Measurements from ENCODE around the gene DEPDC5.

Gene DEPDC5

DNA sequence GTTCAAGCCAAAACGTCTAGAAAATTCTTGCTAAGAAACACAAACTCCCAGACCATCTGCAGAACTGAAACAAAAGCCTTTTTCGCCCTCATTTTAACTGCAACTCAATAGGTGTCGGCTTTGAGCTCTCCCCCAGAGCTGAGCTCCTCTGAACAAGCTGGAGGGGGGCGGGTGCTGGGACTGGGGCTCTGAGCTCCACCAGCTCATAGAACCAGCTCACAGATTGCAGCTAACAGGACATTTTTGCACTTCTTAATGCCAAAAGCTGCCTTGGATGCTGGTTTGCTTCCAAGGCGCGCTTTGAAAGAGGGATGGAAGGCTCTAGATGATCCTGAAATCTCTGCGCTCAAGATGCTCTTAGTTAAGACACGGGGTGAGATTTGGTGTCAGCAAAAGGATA is 184.5 kb downstream of the DEPDC5 start:
- no peak overlapping the region for H3K4me3 ChIP-seq (ENCODE audit: low read depth, low read length)
- in situ Hi-C loops (cut with HindIII; ENCODE audit: low sequenced_read_pairs): no loop called here
- no peak for TF ChIP-seq CTCF (IDR thresholded peaks at IDR 0.05; ENCODE audit: low read depth, low read length)
- DNase-seq (ENCODE audit: low read depth, low spot score): no peak

DNA sequence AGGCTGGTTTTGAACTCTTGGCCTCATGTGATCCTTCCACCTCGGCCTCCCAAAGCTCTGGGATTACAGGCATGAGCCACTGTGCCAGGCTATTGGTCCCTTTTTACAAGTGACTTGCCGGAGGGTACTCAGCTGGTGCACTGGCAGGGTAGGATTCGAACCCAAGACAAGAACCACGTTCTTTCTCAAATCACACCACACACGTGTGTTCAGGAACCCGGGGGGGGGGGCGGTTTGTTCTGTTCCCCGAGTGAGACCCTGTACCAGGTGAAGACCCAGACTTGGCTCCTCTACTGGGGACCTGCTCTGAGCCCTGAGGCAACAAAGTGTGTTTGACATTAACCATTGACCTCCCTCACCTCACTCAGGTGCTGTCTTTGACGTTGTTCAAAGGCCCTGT is 186.7 kb downstream of the DEPDC5 start:
- in situ Hi-C loops (cut with HindIII; ENCODE audit: low sequenced_read_pairs): no loop called here
- TF ChIP-seq CTCF (IDR thresholded peaks at IDR 0.05; ENCODE audit: low read depth, low read length): no peak

GRCh38 chr22:31942091-31942490 is 188.3 kb downstream of the DEPDC5 start:
- TF ChIP-seq CTCF (IDR thresholded peaks at IDR 0.05; ENCODE audit: low read depth, low read length): no peak
- in situ Hi-C loops (cut with HindIII; ENCODE audit: low sequenced_read_pairs): no loop called here
- DNase-seq (ENCODE audit: low read depth, low spot score): no peak
- H3K4me3 ChIP-seq (ENCODE audit: low read depth, low read length): no peak overlapping the region

More for the DNA sequence above, 186.7 kb downstream of the DEPDC5 start:
- no peak overlapping the region for H3K4me3 ChIP-seq (ENCODE audit: low read depth, low read length)
- no peak for DNase-seq (ENCODE audit: low read depth, low spot score)

- no peak for TF ChIP-seq CTCF (IDR thresholded peaks at IDR 0.05; ENCODE audit: low read depth, low read length)
- H3K4me3 ChIP-seq (ENCODE audit: low read depth, low read length): peak overlapping the region; percentile 53
- DNase-seq (ENCODE audit: low read depth, low spot score): no peak
- in situ Hi-C loops (cut with HindIII; ENCODE audit: low sequenced_read_pairs): no loop called here
Measured at GRCh38 chr22:31943206-31943977, 189.6 kb downstream of the DEPDC5 start.

DNA sequence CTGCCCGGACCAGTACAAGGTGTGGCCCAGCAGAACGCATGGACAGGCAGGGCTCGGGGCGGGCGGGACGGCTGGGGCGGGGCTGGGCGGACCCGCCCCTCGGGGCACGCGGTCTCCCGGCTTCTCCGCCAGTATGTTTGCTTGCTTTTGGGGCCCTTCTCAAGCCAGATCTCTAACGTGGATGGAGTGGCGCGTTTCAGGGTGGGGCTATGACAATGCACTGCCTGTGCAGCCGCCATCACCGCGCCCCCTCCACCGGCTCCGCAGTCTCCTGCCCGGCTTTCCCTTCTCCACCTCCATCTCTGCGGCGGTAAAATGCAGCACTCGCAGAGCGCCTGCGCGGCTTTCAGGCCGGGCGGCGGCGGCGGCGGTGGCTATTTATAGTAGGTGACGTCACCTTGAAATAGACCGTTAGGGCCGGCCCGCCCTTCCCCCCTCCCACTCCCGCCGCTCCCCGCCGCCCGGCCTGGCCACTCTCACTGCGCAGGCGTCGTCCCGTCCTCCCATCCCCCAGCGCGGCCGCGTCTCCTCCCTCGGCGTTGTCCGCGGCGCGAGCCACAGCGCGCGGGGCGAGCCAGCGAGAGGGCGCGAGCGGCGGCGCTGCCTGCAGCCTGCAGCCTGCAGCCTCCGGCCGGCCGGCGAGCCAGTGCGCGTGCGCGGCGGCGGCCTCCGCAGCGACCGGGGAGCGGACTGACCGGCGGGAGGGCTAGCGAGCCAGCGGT is 190.3 kb downstream of the DEPDC5 start, which contains the start of gene YWHAH:
Gene YWHAH, plus strand, starts transcription at position 558 of the 722 bp plus-strand sequence. CDS start 199 bp downstream, outside the sequence.
- in situ Hi-C loops (cut with HindIII; ENCODE audit: low sequenced_read_pairs): no loop called here
- TF ChIP-seq CTCF (IDR thresholded peaks at IDR 0.05; ENCODE audit: low read depth, low read length): no peak
- H3K4me3 ChIP-seq (ENCODE audit: low read depth, low read length): peak within 1 kb of the TSS; percentile 96
- DNase-seq (ENCODE audit: low read depth, low spot score): peak; percentile 95

- in situ Hi-C loops (cut with HindIII; ENCODE audit: low sequenced_read_pairs): no loop called here
- H3K4me3 ChIP-seq (ENCODE audit: low read depth, low read length): peak overlapping the region; percentile 96
- peak; percentile 12 for TF ChIP-seq CTCF (IDR thresholded peaks at IDR 0.05; ENCODE audit: low read depth, low read length)
- DNase-seq (ENCODE audit: low read depth, low spot score): peak; percentile 13
Measured at GRCh38 chr22:31944700-31945442, 191.1 kb downstream of the DEPDC5 start.

Data from astrocyte of the spinal cord (primary cell).